ENCODE results near the gene SLC38A3.

The SLC38A3 gene

GRCh38 chr3:50165910-50166538, 39.0 kb upstream of the SLC38A3 start:
- no peak for TF ChIP-seq CTCF (IDR thresholded peaks at IDR 0.05)
- DNase-seq (ENCODE audit: low spot score), result no peak
- peak overlapping the region; percentile 57 for H3K4me3 ChIP-seq
- peak overlapping the region; percentile 82 to 97 for H3K27ac ChIP-seq

GRCh38 chr3:50166620-50167019, 38.5 kb upstream of the SLC38A3 start:
- DNase-seq (ENCODE audit: low spot score), result no peak
- no peak for TF ChIP-seq CTCF (IDR thresholded peaks at IDR 0.05)
- H3K27ac ChIP-seq, result peak overlapping the region; percentile 82 to 97
- peak overlapping the region; percentile 57 for H3K4me3 ChIP-seq

- no peak for TF ChIP-seq CTCF (IDR thresholded peaks at IDR 0.05)
- Histone ChIP-seq H3K27ac (peak overlapping the region; percentile 82 to 97), H3K4me3 (peak overlapping the region; percentile 57)
- no peak for DNase-seq (ENCODE audit: low spot score)
Measured at GRCh38 chr3:50167069-50167840, 37.8 kb upstream of the SLC38A3 start.

GRCh38 chr3:50167841-50168209, 37.2 kb upstream of the SLC38A3 start:
- H3K4me3 ChIP-seq, result no peak overlapping the region
- TF ChIP-seq CTCF (IDR thresholded peaks at IDR 0.05), result no peak
- H3K27ac ChIP-seq, result peak overlapping the region; percentile 82 to 97
- DNase-seq (ENCODE audit: low spot score), result no peak

DNA sequence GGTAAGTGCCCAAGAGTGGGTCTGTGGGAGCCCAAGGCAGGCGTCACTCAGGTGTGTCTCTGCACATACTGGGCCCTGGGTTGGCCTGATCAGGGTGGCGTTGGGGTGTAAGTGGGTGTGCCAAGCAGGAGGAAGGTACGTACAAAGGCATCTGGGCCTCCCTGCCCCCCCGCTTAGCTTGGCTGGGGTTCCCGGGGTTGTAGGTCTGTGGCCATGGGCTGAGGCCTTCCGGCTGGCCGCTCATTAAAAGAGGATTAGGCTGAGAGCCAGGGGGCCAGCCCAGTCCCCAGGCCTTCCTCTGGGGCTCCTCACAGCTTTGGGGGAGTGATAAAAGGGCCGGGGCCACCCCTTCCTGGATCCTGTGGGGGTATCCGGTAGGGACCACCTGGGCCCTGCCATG, 36.7 kb upstream of the SLC38A3 start:
- Histone ChIP-seq H3K27ac (peak overlapping the region; percentile 82 to 97), H3K4me3 (no peak overlapping the region)
- no peak for TF ChIP-seq CTCF (IDR thresholded peaks at IDR 0.05)
- DNase-seq (ENCODE audit: low spot score), result no peak

DNA sequence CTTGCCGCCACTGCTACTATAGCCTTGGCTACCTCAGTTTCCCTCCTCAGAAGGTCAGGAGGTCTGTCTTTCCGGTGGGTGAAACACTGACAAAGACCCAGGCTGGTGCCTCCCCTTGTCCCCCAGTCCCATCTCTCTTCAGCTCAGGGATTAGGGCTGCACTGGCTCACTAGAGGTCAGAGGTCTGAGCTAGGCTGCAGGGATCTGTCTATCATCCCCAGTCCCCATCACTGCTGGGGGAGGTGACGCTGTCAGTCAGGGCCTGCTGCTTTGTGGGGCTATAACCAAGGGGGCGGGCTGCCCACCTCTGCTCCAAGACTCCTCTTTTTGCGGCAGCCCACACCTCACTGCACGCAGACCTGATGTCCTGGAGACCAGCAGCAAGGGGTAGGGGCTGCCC, 36.3 kb upstream of the SLC38A3 start:
- Histone ChIP-seq H3K27ac (peak overlapping the region; percentile 82 to 97), H3K4me3 (no peak overlapping the region)
- no peak for DNase-seq (ENCODE audit: low spot score)
- no peak for TF ChIP-seq CTCF (IDR thresholded peaks at IDR 0.05)

Measured in coronary artery (tissue), 2 donors.